CD8-positive, alpha-beta memory T cell (primary cell): ENCODE results near the gene CCDC89. TPM values are rescaled to one million over a fixed set of nuclear protein-coding genes. Genes with fewer than 3 reads are reported as not detected.

Source experiments
- CTCF ChIA-PET: fragments of 350-600 bp; sonication (Branson Sonifier 250); formaldehyde crosslinking; loops from one replicate; lab custom pipeline; 2021; ENCODE audit warnings: antibody characterized with exemption; lab: Charles Lee
- POLR2A ChIA-PET: fragments of 350-600 bp; sonication (Branson Sonifier 250); formaldehyde crosslinking; loops from one replicate; lab custom pipeline; 2021; ENCODE audit warnings: antibody characterized with exemption; lab: Charles Lee
- DNase-seq, 5 donors: peaks; one replicate each; pipeline versions ENCODE4 v3.0.0 to v3.0.0-alpha.2; 2020 to 2022; ENCODE audit warnings: mixed read lengths in 1 of 5
- H3K27ac ChIP-seq: one replicate; pipeline ENCODE4 v1.7.0; 2013; ENCODE audit warnings: low read depth, mild to moderate bottlenecking, low read length, moderate library complexity
- H3K27me3 ChIP-seq: 2 replicates; pipeline ENCODE4 v1.7.0; 2013; ENCODE audit warnings: low read length, mild to moderate bottlenecking; ENCODE audit not compliant: insufficient read depth, poor library complexity, severe bottlenecking
- H3K36me3 ChIP-seq: 2 replicates; pipeline ENCODE4 v1.7.0; 2013; ENCODE audit warnings: mild to moderate bottlenecking, low read length, moderate library complexity; ENCODE audit not compliant: insufficient read depth
- H3K4me1 ChIP-seq: 2 replicates; pipeline ENCODE4 v1.7.0; 2013; ENCODE audit warnings: mild to moderate bottlenecking, low read length, moderate library complexity; ENCODE audit not compliant: insufficient read depth
- H3K4me3 ChIP-seq: 2 replicates; pipeline ENCODE4 v1.7.0; 2013; ENCODE audit warnings: mild to moderate bottlenecking, low read length
- H3K9me3 ChIP-seq: 2 replicates; pipeline ENCODE4 v1.7.0; 2013; ENCODE audit warnings: mild to moderate bottlenecking, low read length
- H3K27ac Mint-ChIP-seq, 8 donors: one replicate each; pipeline ENCODE4 v1.8.0; 2020 to 2021; ENCODE audit warnings: mixed read lengths in 8 of 8, mild to moderate bottlenecking in 6 of 8, inconsistent platforms in 3 of 8, moderate library complexity in 3 of 8
- H3K27me3 Mint-ChIP-seq, 2 donors: one replicate each; pipeline ENCODE4 v1.8.0; 2020 to 2021; ENCODE audit warnings: mixed read lengths in 2 of 2, mild to moderate bottlenecking in 1 of 2, moderate library complexity in 1 of 2
- H3K36me3 Mint-ChIP-seq, 3 donors: one replicate each; pipeline ENCODE4 v1.8.0; 2020 to 2021; ENCODE audit warnings: mixed read lengths in 3 of 3, inconsistent platforms in 1 of 3, mild to moderate bottlenecking in 1 of 3
- H3K4me1 Mint-ChIP-seq, 3 donors: one replicate each; pipeline ENCODE4 v1.8.0; 2020 to 2021; ENCODE audit warnings: mixed read lengths in 3 of 3, inconsistent platforms in 1 of 3, mild to moderate bottlenecking in 1 of 3
- H3K4me3 Mint-ChIP-seq, 7 donors: one replicate each; pipeline ENCODE4 v1.8.0; 2020 to 2021; ENCODE audit warnings: mixed read lengths in 7 of 7, mild to moderate bottlenecking in 6 of 7, moderate library complexity in 4 of 7, inconsistent platforms in 2 of 7
- H3K9me3 Mint-ChIP-seq, 5 donors: one replicate each; pipeline ENCODE4 v1.8.0; 2020 to 2022; ENCODE audit warnings: mixed read lengths in 5 of 5, mild to moderate bottlenecking in 3 of 5, moderate library complexity in 2 of 5, inconsistent platforms in 1 of 5
- polyA plus RNA-seq: library from polyadenylated mRNA; unstranded; fragments of 300-500 nt; fragmentation: Illumina TruSeq; gene quantifications from one replicate; pipeline ENCODE4 v1.2.3, GENCODE V29; 2021
- total RNA-seq, 2 experiments: library from RNA; stranded (reverse); gene quantifications; one replicate each; pipeline ENCODE4 v1.2.3, GENCODE V29; 2021

The CCDC89 gene
- total and polyA plus RNA-seq, 3 experiments from 2014 or later, result 0.20 to 0.22 TPM; not detected in 1

DNA sequence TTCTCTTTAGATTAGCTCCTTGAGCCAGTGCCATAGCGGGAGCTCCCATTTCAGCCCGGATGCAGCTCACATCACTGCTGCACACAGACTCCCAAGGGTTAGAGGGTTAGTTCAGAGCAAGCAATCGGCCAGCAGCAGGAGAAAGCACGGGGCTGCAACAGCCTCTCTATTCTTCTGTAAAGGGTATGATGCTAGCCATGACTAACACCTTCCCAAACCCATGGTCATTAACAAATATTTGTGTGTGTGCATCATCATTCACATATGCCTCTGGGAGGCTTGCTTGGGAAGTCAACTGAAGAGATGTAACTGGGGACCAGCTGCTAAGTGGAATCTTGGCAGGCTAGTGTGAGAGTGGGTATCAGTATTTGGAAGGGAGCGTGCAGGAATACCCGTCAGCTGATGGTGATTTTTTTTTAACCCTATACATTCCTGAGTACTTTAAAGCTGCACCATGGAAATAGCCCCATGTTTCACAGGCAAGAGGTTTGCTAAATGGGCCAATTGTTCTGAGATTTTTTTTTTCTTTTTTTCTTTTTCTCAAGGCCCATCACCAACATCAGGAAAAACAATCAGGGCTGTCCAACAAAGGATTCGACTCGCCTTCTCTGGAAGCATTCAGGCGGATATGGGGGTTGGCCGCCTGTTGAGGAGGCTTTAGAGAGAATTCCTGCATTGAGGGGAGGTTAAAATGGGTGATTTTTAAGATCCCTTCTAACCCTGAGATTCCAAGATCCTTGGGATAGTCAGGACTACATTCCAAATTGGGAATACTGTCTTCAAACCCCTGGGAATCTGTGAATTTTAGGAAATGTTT lies 33.2 kb upstream of the CCDC89 start:
- Mint-ChIP-seq H3K4me1 (peaks cover 0 to 7% (median 3%) of the 10 kb centered on the region in 3 donors), H3K4me3 (no peak overlapping the region), H3K27me3 (no peaks in the 10 kb centered on the region)

DNA sequence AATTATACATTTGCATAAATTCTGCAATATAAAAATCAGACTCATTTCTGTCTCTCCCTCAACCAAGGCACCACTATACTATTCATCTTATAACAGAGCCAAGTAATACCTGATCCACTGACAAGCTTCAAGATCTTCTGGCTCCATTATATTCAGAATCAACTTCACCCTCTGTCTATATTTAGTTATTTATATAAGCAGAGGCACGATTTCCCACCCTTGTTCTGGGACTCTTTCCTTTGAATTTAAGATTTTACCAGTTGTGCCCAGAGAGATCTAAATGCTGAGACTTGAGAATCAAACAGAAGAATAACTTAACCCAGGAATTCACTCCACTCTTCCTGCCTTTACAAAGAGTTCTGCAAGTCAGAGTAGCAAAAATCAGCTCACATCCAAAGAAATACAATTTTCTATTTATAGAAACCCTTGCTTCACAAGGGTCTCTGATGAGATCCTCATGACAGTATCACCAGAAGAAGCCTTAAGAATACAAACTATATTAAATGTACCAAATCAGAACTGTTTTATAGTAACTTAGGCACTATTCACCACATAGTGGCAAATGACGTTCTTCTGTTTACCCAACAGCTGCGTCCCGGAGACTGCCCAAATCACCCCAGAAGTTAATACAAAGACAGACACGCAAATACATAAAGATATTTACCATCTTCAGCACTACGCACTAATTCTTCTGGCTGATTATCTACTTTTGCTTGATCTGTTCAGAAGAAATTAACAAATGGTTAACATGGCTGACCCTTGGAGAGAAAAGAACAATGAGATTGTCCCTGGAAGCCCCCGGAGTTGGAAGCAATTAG lies 32.3 kb upstream of the CCDC89 start:
- ChIA-PET POLR2A (no interaction called here), CTCF (interaction anchor here (1.0 to 1.1 kb wide), 2 partner anchors 24 to 137 kb away, joined by 3 read pairs; partner anchors contain the start of gene CCDC83)
- Histone ChIP-seq H3K27ac (no peak overlapping the region), H3K9me3 (no peaks in the 10 kb centered on the region), H3K36me3 (no peaks in the 10 kb centered on the region), H3K4me1 (no peaks in the 10 kb centered on the region), H3K4me3 (no peak overlapping the region), H3K27me3 (no peaks in the 10 kb centered on the region)
- Mint-ChIP-seq H3K4me1 (peaks cover 0 to 7% (median 3%) of the 10 kb centered on the region in 3 donors), H3K36me3 (peaks cover 11 to 28% (median 13%) of the 10 kb centered on the region in 3 donors), H3K4me3 (no peak overlapping the region), H3K9me3 (no peaks in the 10 kb centered on the region), H3K27me3 (no peaks in the 10 kb centered on the region), H3K27ac (peak overlapping the region in 1 of 8 donors; percentile 15)
- DNase-seq, result no peak

More for the DNA sequence above, 33.2 kb upstream of the CCDC89 start:
- H3K4me1 ChIP-seq, result no peaks in the 10 kb centered on the region
- H3K9me3 Mint-ChIP-seq, result no peaks in the 10 kb centered on the region
- no peak for DNase-seq
- H3K27me3 ChIP-seq, result no peaks in the 10 kb centered on the region
- no peaks in the 10 kb centered on the region for H3K36me3 ChIP-seq
- H3K4me3 ChIP-seq, result no peak overlapping the region
- ChIA-PET CTCF (interaction anchor here (1.0 kb wide), 1 partner anchor 136 kb away, joined by 3 read pairs; the partner anchor contains the start of gene CCDC83), POLR2A (no interaction called here)
- H3K36me3 Mint-ChIP-seq, result peaks cover 12 to 27% (median 12%) of the 10 kb centered on the region in 3 donors
- no peaks in the 10 kb centered on the region for H3K9me3 ChIP-seq
- no peak overlapping the region for H3K27ac ChIP-seq
- H3K27ac Mint-ChIP-seq, result peak overlapping the region in 1 of 8 donors; percentile 68

DNA sequence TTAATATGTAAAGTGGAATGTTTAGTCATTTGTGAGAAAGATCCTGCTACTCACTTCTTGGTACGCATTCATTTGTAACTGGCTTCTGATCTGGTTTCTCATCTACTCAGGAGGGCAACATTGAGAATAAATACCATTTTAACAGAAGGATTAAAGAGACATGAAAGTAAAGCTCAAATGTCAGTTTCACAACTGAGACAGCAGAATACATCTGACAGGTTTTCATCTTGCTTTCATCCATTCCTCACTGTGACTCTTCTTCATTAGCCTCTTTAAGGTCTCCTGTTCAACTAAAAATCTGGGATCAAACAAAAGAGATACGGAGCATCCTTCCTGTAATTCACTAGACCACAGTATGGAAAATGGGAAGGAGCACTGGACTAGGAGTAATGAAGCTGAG lies 31.4 kb upstream of the CCDC89 start:
- H3K27me3 ChIP-seq, result no peaks in the 10 kb centered on the region
- no peak overlapping the region for H3K27ac ChIP-seq
- H3K4me1 ChIP-seq, result no peaks in the 10 kb centered on the region
- H3K36me3 ChIP-seq, result no peaks in the 10 kb centered on the region
- Mint-ChIP-seq H3K36me3 (peaks cover 10 to 30% (median 11%) of the 10 kb centered on the region in 3 donors), H3K9me3 (no peaks in the 10 kb centered on the region), H3K27me3 (peaks cover 0 to 1% of the 10 kb centered on the region in 2 donors), H3K27ac (peak overlapping the region in 3 of 8 donors; percentile 2 to 35 (median 15)), H3K4me1 (peaks cover 0 to 7% (median 3%) of the 10 kb centered on the region in 3 donors), H3K4me3 (no peak overlapping the region)
- no peak for DNase-seq
- H3K4me3 ChIP-seq, result no peak overlapping the region
- H3K9me3 ChIP-seq, result no peaks in the 10 kb centered on the region
- CTCF ChIA-PET, result interaction anchor here (1.1 kb wide), 1 partner anchor 23 kb away, joined by 3 read pairs; no protein-coding TSS in a partner anchor
- POLR2A ChIA-PET, result no interaction called here

DNA sequence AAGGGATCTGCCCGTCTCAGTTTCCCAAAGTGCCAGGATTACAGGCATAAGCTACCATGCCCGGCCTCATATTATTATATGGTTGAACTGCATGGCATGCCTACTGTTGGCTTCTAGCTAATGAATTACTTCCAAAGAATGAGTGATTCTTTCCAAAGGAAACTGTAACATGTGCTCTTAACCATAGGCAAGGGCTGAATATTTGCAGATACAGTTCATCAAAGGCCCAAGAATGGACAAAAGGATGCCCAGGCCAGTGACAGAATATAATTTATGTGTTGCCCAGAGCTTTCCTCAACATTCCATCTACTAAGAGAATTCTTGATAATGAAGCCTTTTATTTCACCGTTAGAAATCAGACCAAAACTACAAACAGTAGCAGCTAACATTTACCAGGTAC lies 27.0 kb upstream of the CCDC89 start:
- Histone ChIP-seq H3K27me3 (no peaks in the 10 kb centered on the region), H3K36me3 (no peaks in the 10 kb centered on the region), H3K4me3 (no peak overlapping the region), H3K27ac (no peak overlapping the region), H3K9me3 (no peaks in the 10 kb centered on the region), H3K4me1 (no peaks in the 10 kb centered on the region)
- no peaks in the 10 kb centered on the region for H3K9me3 Mint-ChIP-seq
- ChIA-PET CTCF (no interaction called here), POLR2A (no interaction called here)
- no peak overlapping the region for H3K27ac Mint-ChIP-seq
- no peak overlapping the region for H3K4me3 Mint-ChIP-seq
- peaks cover 0 to 1% of the 10 kb centered on the region in 2 donors for H3K27me3 Mint-ChIP-seq
- H3K4me1 Mint-ChIP-seq, result peaks cover 0 to 5% (median 0%) of the 10 kb centered on the region in 3 donors
- DNase-seq, result no peak
- H3K36me3 Mint-ChIP-seq, result peaks cover 1 to 20% (median 3%) of the 10 kb centered on the region in 3 donors

DNA sequence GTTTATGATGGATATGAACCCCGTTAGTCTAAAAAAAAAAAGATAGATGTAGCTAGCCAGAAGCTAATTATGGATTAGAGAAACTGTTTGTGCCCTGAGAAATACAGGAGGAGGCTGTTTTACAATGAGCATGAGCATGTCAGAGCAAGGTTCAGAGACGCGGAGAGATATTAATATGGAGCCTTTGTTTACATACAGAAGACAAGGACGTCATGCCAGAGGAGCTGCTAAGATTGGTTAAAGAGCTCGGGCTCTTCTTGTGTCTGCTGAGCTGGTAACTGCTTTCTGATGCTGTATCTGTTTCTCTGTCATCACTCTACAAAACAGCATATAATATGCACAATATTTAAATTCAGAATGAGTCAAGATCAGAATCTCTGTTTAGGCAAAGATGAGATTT lies 24.9 kb upstream of the CCDC89 start:
- no peak overlapping the region for H3K4me3 ChIP-seq
- peak overlapping the region in 3 of 8 donors; percentile 7 to 83 (median 8) for H3K27ac Mint-ChIP-seq
- H3K36me3 ChIP-seq, result no peaks in the 10 kb centered on the region
- no peak overlapping the region for H3K4me3 Mint-ChIP-seq
- ChIA-PET CTCF (interaction anchor here (1.1 kb wide), 1 partner anchor 144 kb away, joined by 3 read pairs; no protein-coding TSS in a partner anchor), POLR2A (no interaction called here)
- no peaks in the 10 kb centered on the region for H3K9me3 ChIP-seq
- no peak for DNase-seq
- H3K27me3 ChIP-seq, result no peaks in the 10 kb centered on the region
- no peaks in the 10 kb centered on the region for H3K9me3 Mint-ChIP-seq
- H3K27ac ChIP-seq, result no peak overlapping the region
- no peaks in the 10 kb centered on the region for H3K4me1 ChIP-seq
- peaks cover 0 to 1% of the 10 kb centered on the region in 2 donors for H3K27me3 Mint-ChIP-seq
- H3K4me1 Mint-ChIP-seq, result peaks cover 0 to 6% (median 4%) of the 10 kb centered on the region in 3 donors
- H3K36me3 Mint-ChIP-seq, result peaks cover 3 to 31% (median 10%) of the 10 kb centered on the region in 3 donors

DNA sequence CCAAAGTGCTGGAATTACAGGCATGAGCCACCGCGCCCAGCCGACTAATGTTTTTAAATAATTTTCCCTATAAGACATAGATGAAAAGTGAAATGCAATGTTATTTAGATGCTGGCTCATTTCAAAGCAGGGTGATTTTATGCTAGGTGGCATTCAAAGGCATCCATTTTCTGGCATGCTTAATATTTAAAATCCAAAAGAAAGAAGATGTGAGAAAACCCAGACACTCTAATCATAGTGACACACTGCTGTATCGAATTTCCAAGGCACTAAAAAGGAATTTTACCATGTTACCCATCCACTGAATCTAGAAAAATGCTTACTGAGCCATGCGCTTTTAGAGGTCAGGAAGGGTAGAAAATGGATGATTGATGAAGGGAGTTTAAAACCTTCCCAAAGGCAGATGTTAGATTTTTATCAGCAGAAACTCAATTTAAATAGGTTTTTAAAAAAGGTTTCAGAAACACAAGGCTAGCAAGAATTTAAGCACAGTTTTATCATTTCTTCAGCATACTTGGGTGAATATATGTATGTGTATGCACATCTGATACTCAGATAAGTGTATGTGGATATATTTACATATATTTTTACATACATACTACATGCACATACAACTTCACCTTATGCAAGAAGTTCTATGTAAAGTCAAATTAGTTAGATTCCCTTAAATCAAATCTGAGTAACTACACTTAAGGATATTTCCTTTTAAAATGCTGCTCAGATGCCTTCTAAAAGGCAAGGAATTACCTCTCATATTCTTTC lies 24.1 kb upstream of the CCDC89 start:
- POLR2A ChIA-PET, result no interaction called here
- Mint-ChIP-seq H3K27ac (no peak overlapping the region), H3K4me1 (peaks cover 0 to 7% (median 4%) of the 10 kb centered on the region in 3 donors), H3K4me3 (no peak overlapping the region), H3K27me3 (peaks cover 0 to 1% of the 10 kb centered on the region in 2 donors), H3K9me3 (no peaks in the 10 kb centered on the region), H3K36me3 (peaks cover 3 to 29% (median 10%) of the 10 kb centered on the region in 3 donors)
- Histone ChIP-seq H3K4me1 (no peaks in the 10 kb centered on the region), H3K27ac (no peak overlapping the region), H3K4me3 (no peak overlapping the region), H3K36me3 (no peaks in the 10 kb centered on the region), H3K27me3 (no peaks in the 10 kb centered on the region), H3K9me3 (no peaks in the 10 kb centered on the region)
- CTCF ChIA-PET, result no interaction called here
- no peak for DNase-seq

DNA sequence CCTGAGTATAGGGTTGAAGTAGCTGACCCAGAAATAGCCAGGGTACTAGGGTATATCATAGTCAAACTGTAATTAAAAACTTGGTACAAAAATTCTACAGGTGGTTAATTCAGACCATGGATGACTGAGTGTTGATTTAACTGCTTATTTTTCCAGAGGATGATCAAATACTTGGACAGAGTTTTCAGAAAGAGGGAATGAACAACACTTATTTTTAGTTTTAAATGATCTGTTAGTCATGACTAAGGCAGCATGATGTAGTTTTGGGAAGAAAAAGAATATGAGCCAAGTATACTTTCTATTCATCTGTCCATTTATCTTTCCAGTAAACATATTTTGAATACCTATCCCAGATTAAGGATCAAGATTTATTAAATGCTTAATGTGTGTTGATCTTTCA lies 19.8 kb upstream of the CCDC89 start:
- Mint-ChIP-seq H3K9me3 (no peaks in the 10 kb centered on the region), H3K36me3 (peaks cover 9 to 25% (median 20%) of the 10 kb centered on the region in 3 donors), H3K4me3 (no peak overlapping the region), H3K27ac (peak overlapping the region in 4 of 8 donors; percentile 10 to 86 (median 27)), H3K4me1 (peaks cover 2 to 10% (median 8%) of the 10 kb centered on the region in 3 donors), H3K27me3 (no peaks in the 10 kb centered on the region)
- H3K9me3 ChIP-seq, result no peaks in the 10 kb centered on the region
- no peak for DNase-seq
- ChIA-PET POLR2A (no interaction called here), CTCF (no interaction called here)
- no peaks in the 10 kb centered on the region for H3K36me3 ChIP-seq
- no peak overlapping the region for H3K27ac ChIP-seq
- H3K4me1 ChIP-seq, result peaks cover 3% of the 10 kb centered on the region
- H3K27me3 ChIP-seq, result no peaks in the 10 kb centered on the region
- no peak overlapping the region for H3K4me3 ChIP-seq
